Calu3 (cell line): ENCODE results near the gene VGLL4. TPM values are rescaled to one million over a fixed set of nuclear protein-coding genes. Genes with fewer than 3 reads are reported as not detected.

Experiments
- BruUV-seq: library from RNA; stranded (reverse); fragments of 400-500 nt; replicated peaks from 2 replicates; lab custom pipeline; 2021; lab: Mats Ljungman, UMichigan
- CTCF ChIA-PET: fragments of 300-600 bp; sonication (Branson Sonifier 250); formaldehyde crosslinking; loops from one replicate; lab custom pipeline; 2022; ENCODE audit warnings: antibody characterized with exemption; lab: Charles Lee
- DNase-seq: peaks from one replicate; pipeline ENCODE4 v3.0.0; 2022
- H3K27ac Mint-ChIP-seq: one replicate; pipeline ENCODE4 v1.8.0; 2022; ENCODE audit warnings: mixed read lengths; ENCODE audit not compliant: unreplicated experiment
- H3K27me3 Mint-ChIP-seq: one replicate; pipeline ENCODE4 v1.8.0; 2022; ENCODE audit warnings: mixed read lengths; ENCODE audit not compliant: unreplicated experiment
- H3K36me3 Mint-ChIP-seq: one replicate; pipeline ENCODE4 v1.8.0; 2022; ENCODE audit warnings: mild to moderate bottlenecking, moderate library complexity, mixed read lengths; ENCODE audit not compliant: insufficient read depth, unreplicated experiment
- H3K4me1 Mint-ChIP-seq: one replicate; pipeline ENCODE4 v1.8.0; 2022; ENCODE audit warnings: mild to moderate bottlenecking, low read depth, mixed read lengths; ENCODE audit not compliant: unreplicated experiment
- H3K4me3 Mint-ChIP-seq: one replicate; pipeline ENCODE4 v1.8.0; 2022; ENCODE audit warnings: mild to moderate bottlenecking, low read depth, moderate library complexity, mixed read lengths; ENCODE audit not compliant: unreplicated experiment
- H3K9me3 Mint-ChIP-seq: one replicate; pipeline ENCODE4 v1.8.0; 2022; ENCODE audit warnings: low read depth, mixed read lengths; ENCODE audit not compliant: unreplicated experiment
- CTCF ChIP-seq: fragments of 200-600 bp; IDR thresholded peaks from one replicate; pipeline ENCODE4 v1.8.0; 2022; ENCODE audit warnings: antibody characterized with exemption; ENCODE audit not compliant: unreplicated experiment
- intact Hi-C: fragments of 100-400 bp; cut with micrococcal nuclease; formaldehyde crosslinking; loops from one replicate; pipeline ENCODE4 v1.10.0; 2022; ENCODE audit not compliant: unreplicated experiment
- total RNA-seq: library from RNA; stranded (reverse); gene quantifications from 2 replicates; pipeline ENCODE4 v1.2.3, GENCODE V29; 2022

VGLL4 gene
- total RNA-seq, 1 experiment from 2014 or later = 51.3 TPM

- DNase-seq = no peak
- no peaks in the 10 kb centered on the region for H3K27me3 Mint-ChIP-seq
- CTCF ChIA-PET = no interaction called here
- H3K4me1 Mint-ChIP-seq = no peaks in the 10 kb centered on the region
- H3K27ac Mint-ChIP-seq = no peak overlapping the region
- intact Hi-C loops = no loop called here
- no peaks in the 10 kb centered on the region for H3K9me3 Mint-ChIP-seq
- H3K4me3 Mint-ChIP-seq = no peak overlapping the region
- no TSS peak for BruUV-seq
- TF ChIP-seq CTCF = no peak
- peaks cover 44% of the 10 kb centered on the region for H3K36me3 Mint-ChIP-seq
These were observed 85.7 kb downstream of the VGLL4 start for GRCh38 chr3:11558002-11558401.

GRCh38 chr3:11556851-11557644, 86.7 kb downstream of the VGLL4 start:
- DNase-seq = no peak
- H3K36me3 Mint-ChIP-seq = peaks cover 48% of the 10 kb centered on the region
- no peak for TF ChIP-seq CTCF
- H3K4me1 Mint-ChIP-seq = no peaks in the 10 kb centered on the region
- intact Hi-C loops = no loop called here
- no peak overlapping the region for H3K27ac Mint-ChIP-seq
- BruUV-seq = TSS peak; percentile 30
- no peaks in the 10 kb centered on the region for H3K9me3 Mint-ChIP-seq
- no peak overlapping the region for H3K4me3 Mint-ChIP-seq
- CTCF ChIA-PET = no interaction called here
- no peaks in the 10 kb centered on the region for H3K27me3 Mint-ChIP-seq

GRCh38 chr3:11555881-11556633, 87.7 kb downstream of the VGLL4 start:
- CTCF ChIA-PET = no interaction called here
- intact Hi-C loops = no loop called here
- Mint-ChIP-seq H3K27me3 (no peaks in the 10 kb centered on the region), H3K36me3 (peaks cover 43% of the 10 kb centered on the region), H3K9me3 (no peaks in the 10 kb centered on the region), H3K27ac (no peak overlapping the region), H3K4me1 (no peaks in the 10 kb centered on the region), H3K4me3 (no peak overlapping the region)
- TF ChIP-seq CTCF = no peak
- BruUV-seq = no TSS peak
- no peak for DNase-seq

GRCh38 chr3:11555211-11555782, 88.4 kb downstream of the VGLL4 start:
- peaks cover 45% of the 10 kb centered on the region for H3K36me3 Mint-ChIP-seq
- no peak overlapping the region for H3K4me3 Mint-ChIP-seq
- no peak for DNase-seq
- H3K9me3 Mint-ChIP-seq = no peaks in the 10 kb centered on the region
- intact Hi-C loops = no loop called here
- TF ChIP-seq CTCF = no peak
- BruUV-seq = no TSS peak
- H3K27me3 Mint-ChIP-seq = no peaks in the 10 kb centered on the region
- CTCF ChIA-PET = no interaction called here
- H3K4me1 Mint-ChIP-seq = no peaks in the 10 kb centered on the region
- no peak overlapping the region for H3K27ac Mint-ChIP-seq
